Activated CD8-positive, alpha-beta T cell treated with anti-CD3 and anti-CD28 coated beads for 36 hours (primary cell): ENCODE results near the gene MTUS2. TPM values are rescaled to one million over a fixed set of nuclear protein-coding genes. Genes with fewer than 3 reads are reported as not detected.

Experiments
- ATAC-seq: fragments of 200-7000 bp; cut with Tn5 transposase; one replicate; pipeline ENCODE4 v1.10.0; 2021; ENCODE audit warnings: mild to moderate bottlenecking, moderate library complexity
- CTCF ChIA-PET: fragments of 350-600 bp; sonication (Branson Sonifier 250); formaldehyde crosslinking; loops from one replicate; lab custom pipeline; 2021; ENCODE audit warnings: antibody characterized with exemption; lab: Charles Lee
- POLR2A ChIA-PET: fragments of 350-600 bp; sonication (Branson Sonifier 250); formaldehyde crosslinking; loops from one replicate; lab custom pipeline; 2021; ENCODE audit warnings: antibody characterized with exemption; lab: Charles Lee
- DNase-seq: peaks from one replicate; pipeline ENCODE4 v3.0.0-alpha.2; 2020
- H3K27ac Mint-ChIP-seq: one replicate; pipeline ENCODE4 v1.8.0; 2021; ENCODE audit warnings: mild to moderate bottlenecking, mixed read lengths
- H3K27me3 Mint-ChIP-seq: one replicate; pipeline ENCODE4 v1.8.0; 2021; ENCODE audit warnings: mixed read lengths
- H3K36me3 Mint-ChIP-seq: one replicate; pipeline ENCODE4 v1.8.0; 2021; ENCODE audit warnings: low read depth, mixed read lengths
- H3K4me1 Mint-ChIP-seq: one replicate; pipeline ENCODE4 v1.8.0; 2021; ENCODE audit warnings: low read depth, mixed read lengths
- H3K4me3 Mint-ChIP-seq: one replicate; pipeline ENCODE4 v1.8.0; 2021; ENCODE audit warnings: mild to moderate bottlenecking, moderate library complexity, mixed read lengths
- H3K9me3 Mint-ChIP-seq: one replicate; pipeline ENCODE4 v1.8.0; 2021; ENCODE audit warnings: mixed read lengths
- CTCF ChIP-seq: fragments of 200-600 bp; IDR thresholded peaks from one replicate; pipeline ENCODE4 v1.8.0; 2022; ENCODE audit warnings: antibody characterized with exemption, mild to moderate bottlenecking
- intact Hi-C: fragments of 100-400 bp; cut with micrococcal nuclease; formaldehyde crosslinking; loops from one replicate; pipeline ENCODE4 v1.10.0; 2022
- total RNA-seq, 2 experiments: library from RNA; stranded (reverse); gene quantifications; one replicate each; pipeline ENCODE4 v1.2.3, GENCODE V29; 2021

The MTUS2 gene
- total RNA-seq, 2 experiments from 2014 or later, result not detected

GRCh38 chr13:29513981-29514719 lies 694.0 kb downstream of the MTUS2 start:
- CTCF ChIA-PET, result no interaction called here
- H3K4me1 Mint-ChIP-seq, result no peaks in the 10 kb centered on the region
- no peak overlapping the region for H3K27ac Mint-ChIP-seq
- no peaks in the 10 kb centered on the region for H3K9me3 Mint-ChIP-seq
- no peak for DNase-seq
- no peak for TF ChIP-seq CTCF
- ATAC-seq, result no peak
- POLR2A ChIA-PET, result no interaction called here
- intact Hi-C loops, result no loop called here
- no peak overlapping the region for H3K4me3 Mint-ChIP-seq
- H3K36me3 Mint-ChIP-seq, result peaks cover 44% of the 10 kb centered on the region
- no peaks in the 10 kb centered on the region for H3K27me3 Mint-ChIP-seq

- no peaks in the 10 kb centered on the region for H3K27me3 Mint-ChIP-seq
- intact Hi-C loops, result no loop called here
- ChIA-PET CTCF (no interaction called here), POLR2A (no interaction called here)
- H3K4me1 Mint-ChIP-seq, result no peaks in the 10 kb centered on the region
- H3K36me3 Mint-ChIP-seq, result peaks cover 49% of the 10 kb centered on the region
- no peak for TF ChIP-seq CTCF
- ATAC-seq (no peak), DNase-seq (no peak)
- no peak overlapping the region for H3K4me3 Mint-ChIP-seq
- no peak overlapping the region for H3K27ac Mint-ChIP-seq
- H3K9me3 Mint-ChIP-seq, result no peaks in the 10 kb centered on the region
These were observed 694.7 kb downstream of the MTUS2 start for GRCh38 chr13:29514720-29515310.

- intact Hi-C loops, result no loop called here
- Mint-ChIP-seq H3K4me1 (no peaks in the 10 kb centered on the region), H3K4me3 (no peak overlapping the region), H3K36me3 (peaks cover 53% of the 10 kb centered on the region), H3K27ac (no peak overlapping the region), H3K9me3 (no peaks in the 10 kb centered on the region), H3K27me3 (no peaks in the 10 kb centered on the region)
- ChIA-PET POLR2A (no interaction called here), CTCF (interaction anchor here (0.8 kb wide), 1 partner anchor 41 kb away, joined by 3 read pairs; no protein-coding TSS in a partner anchor)
- DNase-seq (no peak), ATAC-seq (no peak)
- no peak for TF ChIP-seq CTCF
These were observed 695.2 kb downstream of the MTUS2 start for GRCh38 chr13:29515372-29515771.

- TF ChIP-seq CTCF, result no peak
- Mint-ChIP-seq H3K4me1 (no peaks in the 10 kb centered on the region), H3K27ac (no peak overlapping the region), H3K27me3 (no peaks in the 10 kb centered on the region), H3K4me3 (no peak overlapping the region), H3K9me3 (no peaks in the 10 kb centered on the region), H3K36me3 (peaks cover 58% of the 10 kb centered on the region)
- POLR2A ChIA-PET, result interaction anchor here (0.6 kb wide), 1 partner anchor 82 kb away, joined by 3 read pairs; no protein-coding TSS in a partner anchor
- CTCF ChIA-PET, result interaction anchor here (0.8 to 3.4 kb wide), 2 partner anchors 8 to 40 kb away, joined by 3 to 34 read pairs; no protein-coding TSS in a partner anchor
- no peak for DNase-seq
- intact Hi-C loops, result no loop called here
- no peak for ATAC-seq
These were observed 695.9 kb downstream of the MTUS2 start for GRCh38 chr13:29516012-29516411.

GRCh38 chr13:29516880-29517279 lies 696.7 kb downstream of the MTUS2 start:
- Mint-ChIP-seq H3K27me3 (no peaks in the 10 kb centered on the region), H3K27ac (no peak overlapping the region), H3K4me3 (no peak overlapping the region), H3K4me1 (no peaks in the 10 kb centered on the region), H3K9me3 (no peaks in the 10 kb centered on the region), H3K36me3 (peaks cover 57% of the 10 kb centered on the region)
- intact Hi-C loops, result no loop called here
- no peak for TF ChIP-seq CTCF
- DNase-seq, result no peak
- no peak for ATAC-seq
- CTCF ChIA-PET, result interaction anchor here (3.4 kb wide), 1 partner anchor 9 kb away, joined by 34 read pairs; no protein-coding TSS in a partner anchor
- POLR2A ChIA-PET, result no interaction called here
